Left ventricle myocardium superior (tissue), 1 donor: ENCODE data around the gene GPR143. TPM values are rescaled to one million over a fixed set of nuclear protein-coding genes. Genes with fewer than 3 reads are reported as not detected.
A peak's percentile ranks its signal among the peaks of the same experiment; 100 is the strongest.

Source experiments
- ATAC-seq: fragments of 200-7000 bp; cut with Tn5 transposase; one replicate; pipeline ENCODE4 v1.9.1; 2020; ENCODE audit warnings: mild to moderate bottlenecking, moderate library complexity
- DNase-seq: peaks from one replicate; pipeline ENCODE4 v3.0.0-alpha.2; 2020
- intact Hi-C: fragments of 100-400 bp; cut with micrococcal nuclease; formaldehyde crosslinking; loops from one replicate; pipeline ENCODE4 v1.11.0; 2022
- total RNA-seq: library from RNA; stranded (reverse); fragmentation: NEBNext Ultra II Directional; extraction: Animal tissue kit (Norgen Biotek cat#: 25700); gene quantifications from one replicate; pipeline ENCODE4 v1.2.1, GENCODE V29; 2021
- donor health status: DM: no; HTN: yes; CAD: no; lungs with severe emphysema.

GPR143 gene
- total RNA-seq, 1 donor from 2014 or later: not detected

GRCh38 chrX:9681422-9681821, 84.2 kb downstream of the GPR143 start:
- no peak for ATAC-seq
- intact Hi-C loops: no loop called here

DNA sequence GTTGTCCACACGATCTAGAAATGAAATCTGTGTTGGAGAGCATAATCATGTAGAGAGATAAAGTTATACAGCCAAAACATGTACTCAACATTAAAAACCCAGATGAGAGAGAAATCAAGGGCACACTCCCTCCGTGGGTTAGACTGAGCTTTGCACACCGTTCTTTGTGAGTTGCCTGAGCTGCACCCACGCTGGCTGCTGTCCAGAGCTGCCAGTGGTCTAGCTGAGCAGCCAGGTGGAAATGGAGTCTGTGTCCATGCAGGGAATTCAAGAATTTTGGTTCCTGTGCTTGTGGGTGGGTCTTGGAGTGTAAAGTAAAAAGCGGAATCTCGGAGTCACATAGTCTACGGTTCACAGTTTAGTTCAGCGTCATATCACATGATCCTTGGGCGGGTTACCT, 84.6 kb downstream of the GPR143 start:
- no peak for ATAC-seq
- intact Hi-C loops: no loop called here

More at GRCh38 chrX:9681422-9681821, 84.2 kb downstream of the GPR143 start:
- DNase-seq: no peak

GRCh38 chrX:9678215-9678965, 87.3 kb downstream of the GPR143 start:
- intact Hi-C loops: no loop called here

More for the DNA sequence above, 84.6 kb downstream of the GPR143 start:
- no peak for DNase-seq

GRCh38 chrX:9677098-9677739, 88.4 kb downstream of the GPR143 start:
- DNase-seq (no peak), ATAC-seq (peak; percentile 72)
- intact Hi-C loops: no loop called here

More at GRCh38 chrX:9678215-9678965, 87.3 kb downstream of the GPR143 start:
- ATAC-seq (no peak), DNase-seq (no peak)

GRCh38 chrX:9676738-9677097, 88.9 kb downstream of the GPR143 start:
- no peak for DNase-seq
- ATAC-seq: no peak
- intact Hi-C loops: no loop called here

DNA sequence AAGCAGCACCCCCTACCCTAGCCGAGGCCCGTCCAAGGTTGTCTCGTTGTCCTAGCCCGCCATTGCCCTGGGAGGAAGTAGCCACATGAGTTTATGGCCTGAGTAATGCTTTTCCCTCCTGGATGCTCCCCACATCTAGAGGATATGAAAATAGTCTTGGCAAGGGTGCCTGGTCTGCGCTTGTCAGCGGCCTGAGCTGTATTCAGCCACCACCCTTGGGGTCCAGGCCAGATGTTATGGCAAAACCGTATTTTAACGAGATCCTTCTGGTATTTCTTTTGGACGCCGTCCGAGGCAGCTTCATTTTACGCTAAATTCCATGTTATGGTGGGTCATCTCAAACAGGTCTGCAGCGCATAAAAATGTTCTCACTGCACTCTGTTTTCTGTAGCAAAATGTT, 89.3 kb downstream of the GPR143 start:
- ATAC-seq: peak; percentile 64
- intact Hi-C loops: no loop called here

More for the DNA sequence above, 89.3 kb downstream of the GPR143 start:
- no peak for DNase-seq

Other genes starting within 250 kb of the GPR143 start
- 1.1 TPM for gene SHROOM2, start 20.6 kb upstream of the GPR143 start, total RNA-seq
- not detected for gene CLDN34, start 201.5 kb upstream of the GPR143 start, total RNA-seq